ELF-1 (cell line): ENCODE results near the gene DLGAP4.
"Not testable (repeated sequence)": the region's sequence is repeated elsewhere in the genome, so short reads cannot be mapped to it uniquely, and the experiment has no call there.

Experiments used
- DNase-seq: peaks from one replicate; pipeline ENCODE4 v3.0.0-alpha.2; 2016; ENCODE audit warnings: low read depth, low spot score

DLGAP4 gene

GRCh38 chr20:36564078-36564725 lies 258.1 kb downstream of the DLGAP4 start:
- not testable (repeated sequence) for DNase-seq

- DNase-seq, result not testable (repeated sequence)
Measured at GRCh38 chr20:36564726-36565121, 258.6 kb downstream of the DLGAP4 start.

GRCh38 chr20:36565520-36565919 lies 259.4 kb downstream of the DLGAP4 start:
- no peak for DNase-seq

- DNase-seq, result peak; percentile 59
Measured at GRCh38 chr20:36569847-36570429, 263.8 kb downstream of the DLGAP4 start.

GRCh38 chr20:36571564-36572504 lies 265.7 kb downstream of the DLGAP4 start:
- peak; percentile 92 for DNase-seq

GRCh38 chr20:36572701-36573102 lies 266.6 kb downstream of the DLGAP4 start:
- no peak for DNase-seq

GRCh38 chr20:36573103-36573797 lies 267.1 kb downstream of the DLGAP4 start, which contains the start of gene TGIF2:
TGIF2 (plus strand) TSS chr20:36573597; CDS start chr20:36578775, 5,178 bp downstream.
- DNase-seq, result peak; percentile 92

GRCh38 chr20:36573798-36574365 lies 267.7 kb downstream of the DLGAP4 start:
- DNase-seq, result peak; percentile 50

- peak; percentile 71 for DNase-seq
Measured at GRCh38 chr20:36574366-36575135, 268.4 kb downstream of the DLGAP4 start.

GRCh38 chr20:36576081-36576445 lies 269.9 kb downstream of the DLGAP4 start:
- no peak for DNase-seq
